Measurements from ENCODE around the gene SEC23B.

GRCh38 chr20:18537651-18538050 lies 29.9 kb downstream of the SEC23B start:
- TF ChIP-seq CTCF (IDR thresholded peaks at IDR 0.05; ENCODE audit: borderline replicate concordance, extremely low read depth, low read length, poor library complexity, severe bottlenecking) (no peak), EZH2 (IDR thresholded peaks at IDR 0.05; ENCODE audit: borderline replicate concordance, low read depth, low read length, severe bottlenecking) (no peak)

All from DND-41 (cell line).